Tibial nerve (tissue), 4 donors: ENCODE data around the gene NUDCD2.

Experiments used
- EP300 ChIP-seq, 2 donors: sonication (generic); formaldehyde crosslinking; IDR thresholded peaks; one replicate each; pipeline ENCODE4 v1.6.1; 2017; ENCODE audit warnings: antibody characterized with exemption in 2 of 2, mild to moderate bottlenecking in 1 of 2
- POLR2A ChIP-seq, 2 donors: fragments of 450-650 bp; IDR thresholded peaks; one replicate each; pipeline ENCODE4 v1.6.1; 2017; ENCODE audit warnings: antibody characterized with exemption in 2 of 2, mild to moderate bottlenecking in 2 of 2, moderate library complexity in 2 of 2
- TF ChIP-seq, protein P1 (sequence below), 5 experiments: fragments of 200-600 bp in 3 of 5; fragments of 450-650 bp in 2 of 5; sonication (generic) in 3 of 5; IDR thresholded peaks; one replicate each; pipeline ENCODE4 v1.5.1; 2016 to 2019; ENCODE audit warnings: antibody characterized with exemption in 5 of 5, mild to moderate bottlenecking in 3 of 5, moderate library complexity in 2 of 5

DNA sequence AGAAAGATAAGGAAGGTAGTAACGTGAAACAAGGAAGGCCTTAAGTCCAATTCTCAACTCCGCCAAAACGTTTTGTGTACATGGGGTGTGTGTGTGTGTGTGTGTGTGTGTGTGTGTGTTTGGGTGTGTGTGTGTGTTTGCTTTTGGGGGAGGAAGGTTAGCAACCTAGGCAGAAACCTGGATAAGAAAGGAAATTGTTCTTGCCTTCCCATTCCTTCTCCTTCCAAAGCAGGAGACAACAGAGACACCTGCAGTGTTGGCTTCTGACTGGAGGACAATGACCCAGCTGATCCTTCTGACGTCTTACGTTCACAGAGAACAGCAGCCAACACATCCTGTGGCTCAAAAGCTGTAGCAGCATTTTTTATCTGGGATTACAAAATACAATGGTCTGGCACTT, 26.6 kb downstream of the NUDCD2 start:
- TF ChIP-seq, protein P1, sequence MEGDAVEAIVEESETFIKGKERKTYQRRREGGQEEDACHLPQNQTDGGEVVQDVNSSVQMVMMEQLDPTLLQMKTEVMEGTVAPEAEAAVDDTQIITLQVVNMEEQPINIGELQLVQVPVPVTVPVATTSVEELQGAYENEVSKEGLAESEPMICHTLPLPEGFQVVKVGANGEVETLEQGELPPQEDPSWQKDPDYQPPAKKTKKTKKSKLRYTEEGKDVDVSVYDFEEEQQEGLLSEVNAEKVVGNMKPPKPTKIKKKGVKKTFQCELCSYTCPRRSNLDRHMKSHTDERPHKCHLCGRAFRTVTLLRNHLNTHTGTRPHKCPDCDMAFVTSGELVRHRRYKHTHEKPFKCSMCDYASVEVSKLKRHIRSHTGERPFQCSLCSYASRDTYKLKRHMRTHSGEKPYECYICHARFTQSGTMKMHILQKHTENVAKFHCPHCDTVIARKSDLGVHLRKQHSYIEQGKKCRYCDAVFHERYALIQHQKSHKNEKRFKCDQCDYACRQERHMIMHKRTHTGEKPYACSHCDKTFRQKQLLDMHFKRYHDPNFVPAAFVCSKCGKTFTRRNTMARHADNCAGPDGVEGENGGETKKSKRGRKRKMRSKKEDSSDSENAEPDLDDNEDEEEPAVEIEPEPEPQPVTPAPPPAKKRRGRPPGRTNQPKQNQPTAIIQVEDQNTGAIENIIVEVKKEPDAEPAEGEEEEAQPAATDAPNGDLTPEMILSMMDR (IDR thresholded peaks at IDR 0.05) = no peak
- no peak for TF ChIP-seq POLR2A (IDR thresholded peaks at IDR 0.05)
- no peak for TF ChIP-seq EP300 (IDR thresholded peaks at IDR 0.05)
